NCI-H1417 treated with DMSO at 0.1 percent for 48 hours (cell line): ENCODE measurements around the gene OSTF1.

Source experiments
- DNase-seq: peaks from one replicate; lab custom pipeline; 2025; lab: John Stamatoyannopoulos, UW

Gene OSTF1

DNA sequence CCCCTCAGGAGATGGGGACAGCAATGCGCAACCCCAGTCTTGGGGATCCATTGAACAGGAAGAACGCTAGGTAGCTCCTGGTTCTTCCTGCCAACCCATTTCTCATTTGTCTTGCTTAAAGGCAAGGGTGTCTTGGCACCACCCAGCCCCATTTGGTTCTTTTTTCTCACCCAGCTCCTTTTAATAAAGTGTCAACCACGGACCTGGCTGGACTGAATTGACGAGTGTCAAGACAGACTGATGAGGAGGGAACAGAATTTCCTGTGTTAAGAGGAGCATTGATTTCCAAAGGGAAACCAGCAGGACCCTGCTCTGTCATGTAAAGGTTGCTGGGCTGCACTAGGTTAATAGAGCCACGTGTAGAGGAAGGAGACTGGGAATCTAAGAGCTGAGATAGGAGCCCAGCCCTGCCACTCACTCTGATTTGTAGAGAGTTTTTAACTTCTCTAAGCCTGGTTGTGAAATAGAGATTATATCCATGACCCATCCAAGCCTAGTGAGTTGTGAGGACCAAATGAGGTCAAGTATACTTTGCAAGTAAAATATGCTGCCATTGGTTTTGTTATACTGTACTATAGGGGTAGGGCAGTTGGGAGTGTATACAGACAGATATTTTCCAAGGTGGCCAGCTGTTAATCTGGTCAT is 33.7 kb downstream of the OSTF1 start:
- no peak for DNase-seq

DNA sequence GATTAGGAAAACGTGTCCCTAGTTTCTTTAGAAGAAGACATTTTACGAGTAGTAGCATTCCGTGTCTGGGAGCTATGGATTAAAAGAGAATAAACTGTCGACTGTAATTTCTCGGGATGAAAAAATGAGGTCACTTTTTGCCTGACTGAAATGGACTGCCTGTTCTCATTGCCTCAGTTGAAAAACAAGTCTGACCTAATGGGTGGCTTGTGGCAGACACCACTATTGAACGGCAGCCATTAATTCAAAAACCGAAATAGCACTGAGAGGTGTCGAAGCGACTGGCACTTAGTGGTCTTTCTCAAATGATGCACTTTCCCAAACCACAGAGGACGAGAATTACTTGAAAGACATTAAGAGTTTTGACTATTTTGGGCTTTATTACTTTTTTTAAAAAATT is 35.4 kb downstream of the OSTF1 start:
- DNase-seq = no peak

DNA sequence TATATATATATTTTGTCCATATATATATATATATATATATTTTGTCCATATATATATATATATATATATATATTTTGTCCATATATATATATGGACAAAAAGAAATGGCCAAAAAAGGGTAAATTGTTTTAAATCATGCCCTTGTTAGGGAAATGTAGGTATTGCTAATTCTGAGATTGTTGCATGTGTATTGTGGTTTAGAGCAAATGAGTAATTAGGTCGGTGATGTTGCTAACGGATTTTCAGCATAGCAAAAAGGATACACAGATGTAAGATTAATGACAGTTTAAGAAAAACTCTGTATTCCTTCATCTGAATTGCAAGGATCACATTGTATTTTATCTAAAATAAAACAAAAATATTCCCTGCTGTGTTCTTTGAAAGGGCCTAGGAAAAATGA is 40.2 kb downstream of the OSTF1 start:
- DNase-seq = no peak

DNA sequence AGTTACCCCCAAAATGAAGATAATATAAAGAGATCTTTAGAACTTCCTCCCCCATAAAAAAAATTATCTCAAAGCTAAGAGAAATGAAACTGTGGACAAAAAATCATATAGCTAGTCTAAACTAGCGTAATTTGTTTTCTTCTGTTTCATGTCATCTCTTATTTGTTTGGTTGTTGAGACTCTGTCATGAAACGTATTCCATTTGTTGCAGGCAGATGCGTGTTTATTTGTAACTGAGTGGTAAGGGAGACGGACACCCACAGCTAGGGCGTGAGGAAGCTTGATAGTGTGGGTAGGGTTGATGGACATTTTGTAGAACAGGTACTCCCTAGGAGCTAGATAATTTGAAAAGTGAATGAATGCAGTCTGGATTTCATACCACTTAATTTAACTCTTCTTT is 41.9 kb downstream of the OSTF1 start:
- no peak for DNase-seq

DNA sequence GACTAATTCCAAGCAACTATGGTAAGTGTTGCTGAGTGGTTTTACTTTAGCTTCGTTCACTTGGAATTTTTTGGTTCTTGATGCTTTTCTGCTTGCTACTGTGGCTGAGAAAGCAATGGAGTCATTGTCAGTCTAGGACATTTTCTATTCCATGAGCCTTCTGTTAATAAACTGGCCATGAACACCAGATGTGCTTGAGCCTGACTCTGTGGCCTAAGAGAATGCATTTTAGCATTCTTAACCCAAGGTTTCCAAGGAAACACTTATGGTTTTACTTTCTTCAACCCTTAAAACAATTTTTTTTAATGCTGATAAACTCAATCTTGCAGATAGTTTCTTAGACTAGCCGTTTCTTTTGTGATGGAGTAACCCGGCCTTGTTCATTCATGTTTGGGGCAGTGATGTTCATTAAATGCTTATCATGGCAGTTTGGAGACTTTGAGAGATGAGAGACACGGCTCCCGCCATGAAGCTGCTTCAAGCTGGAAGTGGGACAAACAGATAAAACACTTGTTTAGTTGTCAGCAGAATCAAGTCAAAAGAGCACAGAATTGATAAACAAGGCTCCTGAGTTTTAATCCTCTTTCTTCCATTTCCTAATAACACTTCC is 42.4 kb downstream of the OSTF1 start:
- no peak for DNase-seq

DNA sequence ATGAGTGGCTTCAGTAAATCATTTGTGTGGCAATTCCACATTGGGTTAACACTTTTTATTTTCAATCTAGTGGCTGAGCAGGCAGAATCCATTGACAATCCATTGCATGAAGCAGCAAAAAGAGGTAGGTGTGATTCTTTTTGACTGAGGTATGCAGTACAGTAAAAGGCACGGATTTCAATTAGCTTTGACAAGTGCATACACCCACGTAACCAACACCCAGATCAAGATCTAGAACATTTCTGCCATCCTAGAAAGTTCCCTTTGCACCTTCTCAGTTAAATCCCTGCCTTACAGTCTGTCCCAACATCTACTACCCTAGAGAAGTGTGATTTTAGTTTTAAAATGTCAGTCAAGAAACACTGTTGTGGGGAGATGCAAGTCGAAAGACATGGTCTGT is 43.4 kb downstream of the OSTF1 start:
- no peak for DNase-seq

DNA sequence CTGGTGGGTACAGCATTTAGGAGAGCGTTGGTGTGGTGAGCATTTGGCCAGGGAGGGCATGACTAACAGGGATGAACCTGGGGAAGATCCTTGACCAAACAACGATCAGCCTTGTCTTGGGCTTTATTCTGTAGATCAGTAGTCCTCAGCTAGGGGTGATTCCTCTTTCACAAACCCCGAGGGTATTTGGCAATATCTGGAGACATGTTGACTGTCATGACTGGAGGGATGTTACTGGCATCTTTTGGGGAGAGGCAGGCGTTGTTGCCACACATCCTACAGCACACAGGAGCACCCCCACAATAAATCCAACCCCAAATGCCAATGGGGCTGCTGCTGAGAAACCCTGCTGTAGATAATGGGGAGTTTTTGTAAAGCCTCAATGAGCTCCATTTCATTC is 43.9 kb downstream of the OSTF1 start:
- no peak for DNase-seq

DNA sequence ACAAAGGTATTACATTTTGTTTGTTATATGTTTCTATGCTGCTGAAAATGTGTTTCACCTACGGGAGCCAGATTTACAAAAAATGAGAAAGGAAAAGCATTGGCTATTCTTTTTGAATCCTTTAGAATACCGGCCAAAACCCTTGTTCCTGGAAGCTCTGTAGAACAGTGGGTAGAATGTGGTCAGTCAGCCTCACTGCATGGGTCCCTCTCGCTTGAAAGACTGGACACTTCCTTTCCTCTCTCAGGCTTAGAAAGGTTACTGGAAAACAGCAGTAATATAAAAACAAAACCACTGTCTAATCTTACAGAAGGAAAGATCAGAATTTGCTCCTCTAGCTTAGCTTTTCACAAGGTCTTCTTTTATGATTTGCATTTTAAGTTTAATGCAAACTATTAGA is 45.1 kb downstream of the OSTF1 start:
- no peak for DNase-seq

DNA sequence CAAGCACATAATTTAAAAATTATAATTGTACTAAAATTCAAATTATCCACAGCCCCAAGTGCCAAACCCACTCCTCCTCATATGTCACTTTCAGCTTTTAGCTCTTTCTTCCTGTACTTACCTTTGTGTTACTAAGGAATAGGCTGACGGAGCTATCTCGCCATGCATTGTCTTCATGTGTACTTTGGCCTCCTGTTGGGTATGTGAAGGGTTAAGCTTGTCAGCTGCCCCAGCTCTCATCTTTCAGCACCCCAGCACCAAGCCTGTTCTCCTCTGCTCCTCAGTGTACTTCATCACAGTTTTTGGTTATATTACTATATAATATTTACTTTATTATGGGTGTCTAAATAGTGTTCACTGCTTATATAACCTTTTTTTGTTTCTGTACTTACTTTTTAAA is 46.2 kb downstream of the OSTF1 start:
- no peak for DNase-seq

DNA sequence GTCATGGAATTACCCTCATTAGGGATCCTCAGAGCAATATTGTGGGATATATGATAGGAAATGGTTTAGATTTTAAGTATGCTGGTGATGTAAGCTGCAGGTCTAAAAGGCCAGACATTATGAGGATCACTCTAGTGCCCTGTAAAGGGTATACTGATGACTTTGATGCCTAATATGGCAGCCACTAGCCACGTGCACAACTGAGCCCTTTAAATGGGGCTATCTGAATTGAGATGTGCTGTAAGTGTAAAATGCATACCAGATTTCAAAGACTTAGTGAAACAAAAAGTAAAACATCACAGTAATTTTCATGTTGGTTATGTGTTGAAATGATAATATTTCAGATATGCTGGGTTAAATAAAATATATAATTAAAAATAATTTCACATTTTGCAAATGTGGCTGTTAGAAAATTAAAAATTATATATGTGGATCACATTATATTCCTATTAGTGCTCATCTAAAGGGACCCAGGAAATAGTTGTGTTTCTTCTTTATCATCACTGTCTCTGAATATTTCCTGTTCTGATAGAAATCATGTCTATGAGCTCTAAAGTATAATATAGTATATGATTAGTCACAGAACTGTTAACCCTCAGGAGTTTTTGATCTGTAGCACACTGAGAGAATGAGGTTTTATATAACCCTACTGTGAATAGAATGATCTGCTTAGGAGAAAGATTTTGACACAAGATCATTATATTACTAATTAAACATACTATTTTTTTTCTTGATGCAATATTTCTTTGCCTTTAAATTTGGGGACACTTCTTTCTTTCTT is 50.1 kb downstream of the OSTF1 start:
- DNase-seq = no peak

DNA sequence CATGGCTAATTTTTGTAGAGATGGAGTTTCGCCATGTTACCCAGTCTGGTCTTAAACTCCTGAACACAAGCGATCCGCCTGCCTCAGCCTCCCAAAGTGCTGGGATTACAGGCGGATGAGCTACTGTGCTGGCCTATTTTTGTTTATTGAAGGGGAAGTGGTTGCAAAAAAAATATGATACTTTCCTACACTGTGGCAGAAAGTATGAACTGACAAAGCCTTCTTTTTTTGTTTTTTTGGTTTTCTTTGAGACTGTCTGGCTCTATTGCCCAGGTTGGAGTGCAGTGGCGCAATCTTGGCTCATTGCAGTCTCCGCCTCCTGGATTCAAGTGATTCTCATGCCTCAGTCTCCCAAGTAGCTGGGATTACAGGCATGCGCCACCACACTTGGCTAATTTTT is 50.9 kb downstream of the OSTF1 start:
- no peak for DNase-seq

DNA sequence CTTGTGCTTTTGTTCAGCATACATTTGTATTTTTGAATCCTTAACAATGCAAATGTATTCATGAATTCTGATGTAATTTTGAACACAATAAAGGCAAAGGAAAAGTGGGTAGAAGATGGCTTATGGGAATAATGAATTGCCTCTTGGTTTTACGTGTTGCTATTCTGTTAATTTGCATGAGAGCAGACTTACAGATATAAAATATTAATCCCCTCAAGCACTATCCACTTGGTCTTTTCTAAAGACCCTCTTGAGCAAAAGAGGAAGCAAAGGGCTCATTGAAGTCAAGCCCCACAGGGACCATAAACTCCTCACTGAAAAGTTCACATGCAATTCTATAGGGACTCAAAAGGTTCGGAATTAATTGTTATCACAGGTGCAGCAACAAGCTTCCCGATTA is 51.9 kb downstream of the OSTF1 start:
- DNase-seq = no peak

DNA sequence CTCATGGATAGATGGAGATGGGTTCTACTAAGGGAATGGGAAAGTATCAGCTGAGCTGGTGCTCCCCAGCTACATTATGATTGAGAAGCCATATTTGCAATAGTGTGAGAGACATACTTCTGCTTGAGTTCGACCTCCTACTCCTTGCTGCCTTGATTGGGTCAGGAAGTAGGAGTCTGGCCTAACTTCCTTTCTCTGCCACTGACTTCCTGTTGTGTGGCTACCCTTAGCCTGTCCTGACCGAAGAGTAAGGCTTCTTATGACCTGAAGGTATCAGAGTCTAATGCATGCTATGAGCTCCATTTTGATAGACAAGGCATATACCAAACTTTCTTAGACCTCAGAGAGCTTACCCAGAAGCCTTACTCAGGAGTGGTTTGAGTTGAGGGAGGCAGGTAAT is 53.9 kb downstream of the OSTF1 start:
- DNase-seq = no peak

DNA sequence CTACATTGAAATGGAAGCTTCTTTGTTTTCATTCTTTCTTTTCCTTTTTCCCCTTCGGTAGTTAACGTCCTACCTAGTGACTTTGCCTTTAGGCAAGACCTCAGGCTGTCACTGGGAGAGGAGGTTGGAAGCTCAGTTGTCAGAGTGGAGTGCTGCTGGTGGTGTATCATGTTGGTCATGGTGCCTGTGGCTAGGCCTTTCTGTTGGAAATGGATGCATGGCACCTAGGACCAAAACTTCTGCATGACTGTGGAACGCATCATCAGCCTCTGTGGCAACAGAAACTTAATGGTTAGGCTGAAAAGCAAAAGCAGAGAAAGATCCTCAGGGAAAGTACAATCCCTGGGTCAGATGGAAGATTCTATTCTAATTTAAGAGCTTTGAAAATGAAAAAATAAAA is 57.9 kb downstream of the OSTF1 start:
- no peak for DNase-seq

DNA sequence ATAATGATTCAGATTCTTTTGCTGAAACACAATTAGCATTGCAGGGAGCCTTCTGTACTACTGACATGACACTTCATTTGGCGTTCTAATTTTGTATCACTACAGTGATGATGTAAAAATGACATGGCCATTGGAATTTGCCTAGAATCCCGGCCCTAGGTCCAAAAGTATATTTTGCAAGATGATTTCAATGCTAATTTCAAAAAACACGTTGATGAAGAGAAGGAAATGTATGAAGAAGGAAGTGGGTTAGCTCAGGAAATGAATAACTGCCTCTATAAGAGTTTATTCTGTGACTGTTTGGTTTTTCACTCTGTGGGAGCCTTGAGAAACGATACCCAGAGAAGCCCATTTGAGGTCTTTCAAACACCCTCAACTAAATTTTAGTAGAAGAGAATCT is 59.3 kb downstream of the OSTF1 start:
- DNase-seq = no peak

DNA sequence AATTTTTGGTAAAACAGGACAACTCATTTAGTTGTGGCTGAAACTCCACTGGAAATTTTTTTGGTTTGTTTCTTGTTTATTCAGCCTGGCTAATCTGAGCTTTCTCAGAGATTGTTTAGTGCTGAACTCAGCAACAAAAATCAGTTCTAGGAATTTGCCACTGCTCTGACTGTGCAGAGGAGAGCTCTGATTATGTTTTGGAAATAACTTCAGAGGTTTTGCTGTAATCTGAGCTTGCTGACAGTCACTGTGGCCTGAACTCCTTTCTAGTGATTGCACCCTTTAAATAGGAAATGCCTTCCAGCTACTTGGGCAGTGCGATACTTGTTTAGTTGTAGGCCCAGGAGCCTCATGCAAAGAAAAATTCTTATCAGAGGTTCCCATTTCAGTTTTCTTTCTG is 60.2 kb downstream of the OSTF1 start:
- DNase-seq = no peak

DNA sequence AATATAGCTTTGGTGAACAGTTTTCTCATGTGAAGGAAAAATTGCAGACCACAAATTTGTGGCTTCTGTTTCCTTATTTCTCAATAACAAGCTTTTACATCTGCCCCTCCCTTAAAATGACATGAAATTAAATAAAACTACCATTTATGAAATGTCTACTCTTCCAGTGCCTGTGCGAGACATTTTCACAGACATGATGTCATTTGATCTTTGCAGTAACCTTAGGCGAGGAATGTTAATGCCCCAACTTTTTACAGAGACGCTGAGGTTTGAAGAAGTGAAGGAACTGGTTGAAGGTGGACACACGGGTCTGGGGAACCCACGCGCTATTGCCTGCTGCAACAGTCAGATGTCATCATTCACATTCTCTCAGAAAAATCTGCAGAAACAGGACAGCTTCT is 61.5 kb downstream of the OSTF1 start:
- no peak for DNase-seq

DNA sequence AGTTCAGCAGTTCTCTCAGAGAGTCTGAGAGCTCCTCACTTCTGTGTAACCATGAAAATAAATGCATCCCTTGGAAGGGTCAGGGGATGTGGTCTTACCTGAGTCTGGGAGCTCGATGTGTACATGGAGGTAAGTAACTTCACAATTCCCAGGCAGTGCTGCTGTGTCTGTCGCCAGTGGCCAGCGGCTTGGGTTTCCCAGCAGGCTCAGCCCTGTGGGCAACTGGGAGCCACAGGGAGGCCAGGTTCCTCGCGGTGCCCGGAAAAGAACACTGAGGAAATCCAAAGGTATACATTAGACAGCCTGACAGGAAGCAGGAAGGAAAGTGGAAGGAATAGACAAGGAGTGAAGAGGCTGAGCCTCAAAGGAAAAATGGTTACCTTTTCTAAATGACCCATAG is 62.2 kb downstream of the OSTF1 start:
- DNase-seq = no peak

DNA sequence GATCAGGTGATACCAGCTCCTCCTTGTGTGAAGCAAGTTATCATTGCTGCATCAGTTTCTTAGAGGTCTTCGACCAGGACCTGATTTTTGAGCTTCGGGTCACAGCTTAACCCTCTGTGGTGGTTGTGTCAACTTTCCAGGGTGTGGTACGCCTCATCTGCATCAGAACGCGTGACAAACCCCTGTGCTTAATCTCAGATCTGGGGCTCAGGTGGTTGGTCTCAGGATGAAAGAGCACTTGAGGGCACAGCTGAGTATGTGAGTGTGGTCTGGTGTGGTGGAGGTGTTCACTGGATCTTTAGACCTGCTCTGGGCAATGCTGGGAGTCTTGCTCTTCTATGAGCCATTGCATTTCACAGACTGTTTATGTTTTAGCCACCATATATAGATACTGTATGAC is 64.1 kb downstream of the OSTF1 start:
- no peak for DNase-seq

DNA sequence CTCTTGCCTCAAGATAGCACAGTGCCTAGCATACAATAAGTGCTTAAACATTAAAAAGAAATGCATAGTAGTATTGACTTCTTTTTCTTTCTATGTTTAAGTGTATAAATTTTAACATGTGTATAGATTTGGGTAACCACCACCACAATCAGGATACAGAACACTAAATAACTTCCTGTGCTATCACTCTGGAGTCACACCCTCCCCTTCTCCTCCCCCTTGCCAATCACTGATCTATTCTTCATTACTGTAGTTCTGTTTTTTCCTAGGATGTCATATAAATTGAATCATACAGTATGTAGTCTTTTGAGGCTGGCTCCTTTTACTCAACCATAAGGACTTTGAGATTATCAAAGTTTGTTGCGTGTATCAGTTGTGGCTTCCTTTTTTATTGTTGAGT is 68.5 kb downstream of the OSTF1 start:
- DNase-seq = no peak

DNA sequence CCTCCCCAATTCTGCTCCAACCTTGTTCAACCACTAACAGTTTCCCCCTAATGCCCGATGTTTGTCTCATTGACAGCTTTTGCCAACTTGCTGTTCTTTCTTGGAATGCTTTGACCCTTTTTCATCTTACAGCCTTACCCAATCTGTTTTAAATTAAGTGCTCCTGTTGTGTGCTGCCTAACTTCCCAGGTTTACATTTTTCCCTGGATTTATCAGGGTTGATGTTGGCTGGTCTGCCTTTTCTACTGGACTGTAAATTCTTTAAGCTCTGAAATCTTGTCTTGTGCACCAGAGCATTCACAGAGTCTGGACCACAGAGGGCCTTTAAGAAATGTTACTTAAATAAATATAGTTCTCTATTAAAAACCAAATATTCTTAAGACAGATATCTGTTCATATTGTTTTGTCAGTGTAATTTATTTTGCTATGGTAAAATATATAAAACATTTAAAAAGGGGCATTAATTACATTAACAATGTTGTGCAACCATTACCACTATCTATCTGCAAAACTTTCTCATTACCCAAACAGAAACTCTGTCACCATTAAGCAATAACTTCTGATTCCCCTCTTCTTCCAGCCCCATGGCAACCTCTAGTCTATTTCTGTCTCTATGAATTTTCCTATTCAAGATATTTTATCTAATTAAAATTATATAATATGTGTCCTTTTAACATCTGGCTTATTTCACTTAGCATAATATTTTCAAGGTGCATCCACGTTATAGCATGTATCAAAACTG is 73.0 kb downstream of the OSTF1 start:
- no peak for DNase-seq

DNA sequence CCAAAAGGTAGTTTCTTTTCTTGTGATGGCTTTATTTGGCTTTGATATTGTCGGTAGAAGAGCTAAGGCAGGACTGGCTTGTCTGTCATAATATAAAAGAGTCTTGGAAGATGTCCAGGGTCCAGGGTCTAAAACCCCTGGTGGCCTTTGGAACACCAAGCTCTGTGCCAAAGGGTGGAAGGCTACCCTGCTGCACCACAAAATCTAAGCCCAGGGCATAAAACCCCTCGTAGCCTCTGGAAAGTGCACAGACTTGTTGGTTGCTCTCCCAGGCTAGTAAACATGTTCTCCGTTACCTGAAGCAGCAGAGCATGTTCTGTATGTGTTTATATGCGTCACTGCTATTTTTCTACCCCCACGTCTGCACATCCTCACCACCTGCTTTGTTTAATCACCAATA is 75.5 kb downstream of the OSTF1 start:
- DNase-seq = no peak

DNA sequence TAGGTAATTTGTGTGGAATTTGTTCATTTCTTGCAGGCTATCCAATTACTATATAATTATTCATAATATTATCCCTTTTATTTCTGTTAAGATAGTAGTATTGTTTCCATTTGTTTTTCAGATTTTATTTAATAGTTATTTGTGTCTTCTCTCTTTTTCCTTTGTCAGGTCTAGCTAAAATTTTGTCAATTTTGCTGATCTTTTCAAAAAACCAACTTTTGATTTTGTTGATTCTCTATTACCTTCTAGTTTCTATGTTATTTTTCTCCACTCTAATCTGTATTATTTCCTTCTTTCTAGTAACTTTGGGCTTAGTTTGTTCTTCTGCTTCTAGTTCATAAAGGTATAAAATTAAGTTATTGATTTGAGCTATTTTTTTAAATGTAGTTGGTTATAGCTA is 76.3 kb downstream of the OSTF1 start:
- no peak for DNase-seq
